ENCODE measurements around the gene SURF2. TPM values are rescaled to one million over a fixed set of nuclear protein-coding genes. Genes with fewer than 3 reads are reported as not detected.
"Not testable (repeated sequence)": the region's sequence is repeated elsewhere in the genome, so short reads cannot be mapped to it uniquely, and the experiment has no call there.

SURF2 gene
- total RNA-seq (10 to 100 TPM; 17.0 to 25.3 (median 24.9) TPM), total RNA-seq (10.6 to 28.7 (median 15.1) reads per million in 29 experiments)
- 15.4 TPM for total RNA-seq (2013)

GRCh38 chr9:133356391-133357091 is at the start of gene SURF2, which contains the start of gene SURF1:
Gene SURF2 (plus strand): TSS chr9:133356550. CDS start chr9:133356593, 43 bp downstream.
Gene SURF1 (minus strand): TSS chr9:133356487. CDS start chr9:133356453, 34 bp downstream.
- Mint-ChIP-seq H3K27ac (peak within 1 kb of the TSS; percentile 84 to 85), H3K9me3 (no peaks in the 10 kb centered on the region), H3K36me3 (peaks cover 20% of the 10 kb centered on the region), H3K27me3 (no peaks in the 10 kb centered on the region), H3K4me3 (peak within 1 kb of the TSS; percentile 82 to 87 (median 84)), H3K4me1 (peaks cover 25 to 47% (median 44%) of the 10 kb centered on the region in 3 donors)
- no peaks in the 10 kb centered on the region for H3K9me3 ChIP-seq
- H3K36me3 ChIP-seq (ENCODE audit: control insufficient read depth in 2 of 2, extremely low read depth in 1 of 2, insufficient read depth in 1 of 2, low read length in 1 of 2): peaks cover 17 to 65% of the 10 kb centered on the region in 2 donors
- H3K4me3 ChIP-seq (ENCODE audit: control insufficient read depth in 1 of 2, extremely low read depth in 1 of 2, low read length in 1 of 2): peak within 1 kb of the TSS; percentile 79 to 87
- H3K27me3 ChIP-seq (replicated peaks in 1 of 2; ENCODE audit: control insufficient read depth in 2 of 2, extremely low read depth in 1 of 2, insufficient read depth in 2 of 2, low read length in 1 of 2): no peaks in the 10 kb centered on the region
- ChIA-PET POLR2A (interaction anchor here (0.6 to 2.3 kb wide), 3 partner anchors 8 to 676 kb away, joined by 3 to 9 read pairs (median 6); no protein-coding TSS in a partner anchor), CTCF (interaction anchor here (0.7 to 2.8 kb wide), 4 partner anchors 8 to 171 kb away, joined by 3 to 16 read pairs (median 4); partner anchors contain the start of genes MED22 (in 1 of the 2) and RPL7A (in 1 of the 2))
- 1% methylated on average over 78 of the region's 78 CpGs for WGBS (ENCODE audit: insufficient coverage)
- ATAC-seq (replicated peaks in 1 of 4): peak; percentile 89 to 97 (median 94)
- peaks cover 9 to 51% of the 10 kb centered on the region in 2 experiments for H3K4me1 ChIP-seq (ENCODE audit: control insufficient read depth in 1 of 2, extremely low read depth in 1 of 2, insufficient read depth in 2 of 2, low read length in 2 of 2)
- peak within 1 kb of the TSS; percentile 36 for H3K27ac ChIP-seq (ENCODE audit: low read length)
- DNase-seq: peak; percentile 78 to 95 (median 88)

GRCh38 chr9:133307301-133307700 is 49.0 kb upstream of the SURF2 start:
- DNase-seq (no peak), ATAC-seq (replicated peaks in 1 of 4) (no peak)
- Histone ChIP-seq H3K36me3 (ENCODE audit: control insufficient read depth in 2 of 2, extremely low read depth in 1 of 2, insufficient read depth in 1 of 2, low read length in 1 of 2) (no peaks in the 10 kb centered on the region), H3K4me3 (ENCODE audit: control insufficient read depth in 1 of 2, extremely low read depth in 1 of 2, low read length in 1 of 2) (no peak overlapping the region), H3K4me1 (ENCODE audit: control insufficient read depth in 1 of 2, extremely low read depth in 1 of 2, insufficient read depth in 2 of 2, low read length in 2 of 2) (no peaks in the 10 kb centered on the region), H3K9me3 (no peaks in the 10 kb centered on the region), H3K27me3 (replicated peaks in 1 of 2; ENCODE audit: control insufficient read depth in 2 of 2, extremely low read depth in 1 of 2, insufficient read depth in 2 of 2, low read length in 1 of 2) (peaks cover 0 to 12% of the 10 kb centered on the region in 2 experiments), H3K27ac (ENCODE audit: low read length) (no peak overlapping the region)
- CTCF ChIA-PET: no interaction called here
- POLR2A ChIA-PET: no interaction called here
- H3K27ac Mint-ChIP-seq: no peak overlapping the region
- no peaks in the 10 kb centered on the region for H3K4me1 Mint-ChIP-seq
- H3K4me3 Mint-ChIP-seq: no peak overlapping the region
- no peaks in the 10 kb centered on the region for H3K36me3 Mint-ChIP-seq
- 75% methylated on average over 13 of the region's 16 CpGs for WGBS (ENCODE audit: insufficient coverage)
- H3K9me3 Mint-ChIP-seq: no peaks in the 10 kb centered on the region
- H3K27me3 Mint-ChIP-seq: peaks cover 27 to 29% of the 10 kb centered on the region in 2 donors

DNA sequence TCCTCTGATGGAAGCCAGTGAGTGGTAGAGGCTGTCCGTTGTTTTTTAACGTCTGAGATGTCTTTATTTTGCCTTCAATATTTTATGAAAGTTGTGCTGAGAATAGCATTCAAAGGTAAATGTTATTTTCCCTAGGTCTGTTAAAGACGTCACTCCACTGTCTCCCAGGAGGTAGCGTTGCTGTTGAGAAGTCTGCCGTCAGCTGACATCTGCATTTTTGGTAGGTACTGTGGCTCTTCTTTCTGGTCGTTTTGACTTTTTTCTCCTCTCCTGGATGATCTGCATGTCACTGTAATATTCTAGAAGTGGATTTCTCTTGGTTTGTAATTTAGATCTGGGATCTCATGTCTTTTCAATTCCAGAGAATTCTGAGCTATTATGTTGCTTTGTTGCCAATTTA is 46.7 kb upstream of the SURF2 start:
- Histone ChIP-seq H3K4me1 (ENCODE audit: control insufficient read depth in 1 of 2, extremely low read depth in 1 of 2, insufficient read depth in 2 of 2, low read length in 2 of 2) (no peaks in the 10 kb centered on the region), H3K4me3 (ENCODE audit: control insufficient read depth in 1 of 2, extremely low read depth in 1 of 2, low read length in 1 of 2) (no peak overlapping the region), H3K27ac (ENCODE audit: low read length) (no peak overlapping the region), H3K9me3 (no peaks in the 10 kb centered on the region), H3K27me3 (replicated peaks in 1 of 2; ENCODE audit: control insufficient read depth in 2 of 2, extremely low read depth in 1 of 2, insufficient read depth in 2 of 2, low read length in 1 of 2) (peaks cover 0 to 12% of the 10 kb centered on the region in 2 experiments), H3K36me3 (ENCODE audit: control insufficient read depth in 2 of 2, extremely low read depth in 1 of 2, insufficient read depth in 1 of 2, low read length in 1 of 2) (no peaks in the 10 kb centered on the region)
- POLR2A ChIA-PET: no interaction called here
- Mint-ChIP-seq H3K36me3 (no peaks in the 10 kb centered on the region), H3K4me3 (no peak overlapping the region), H3K4me1 (no peaks in the 10 kb centered on the region), H3K27me3 (peaks cover 27 to 29% of the 10 kb centered on the region in 2 donors), H3K9me3 (no peaks in the 10 kb centered on the region), H3K27ac (no peak overlapping the region)
- WGBS (ENCODE audit: insufficient coverage): 80% methylated on average over 2 of the region's 6 CpGs
- no peak for ATAC-seq (replicated peaks in 1 of 4)
- no peak for DNase-seq
- CTCF ChIA-PET: no interaction called here

GRCh38 chr9:133315997-133316396 is 40.4 kb upstream of the SURF2 start:
- no peak for ATAC-seq (replicated peaks in 1 of 4)
- DNase-seq: no peak
- Mint-ChIP-seq H3K4me1 (no peaks in the 10 kb centered on the region), H3K9me3 (no peaks in the 10 kb centered on the region), H3K27ac (no peak overlapping the region), H3K27me3 (peaks cover 0 to 3% of the 10 kb centered on the region in 2 donors), H3K36me3 (no peaks in the 10 kb centered on the region), H3K4me3 (no peak overlapping the region)
- POLR2A ChIA-PET: no interaction called here
- H3K9me3 ChIP-seq: no peaks in the 10 kb centered on the region
- no peaks in the 10 kb centered on the region for H3K36me3 ChIP-seq (ENCODE audit: control insufficient read depth in 2 of 2, extremely low read depth in 1 of 2, insufficient read depth in 1 of 2, low read length in 1 of 2)
- WGBS (ENCODE audit: insufficient coverage): no CpG with 5 or more reads among the region's 2 CpGs
- CTCF ChIA-PET: no interaction called here
- H3K4me1 ChIP-seq (ENCODE audit: control insufficient read depth in 1 of 2, extremely low read depth in 1 of 2, insufficient read depth in 2 of 2, low read length in 2 of 2): no peaks in the 10 kb centered on the region
- no peak overlapping the region for H3K4me3 ChIP-seq (ENCODE audit: control insufficient read depth in 1 of 2, extremely low read depth in 1 of 2, low read length in 1 of 2)
- H3K27me3 ChIP-seq (replicated peaks in 1 of 2; ENCODE audit: control insufficient read depth in 2 of 2, extremely low read depth in 1 of 2, insufficient read depth in 2 of 2, low read length in 1 of 2): peaks cover 0 to 14% of the 10 kb centered on the region in 2 experiments
- H3K27ac ChIP-seq (ENCODE audit: low read length): no peak overlapping the region

GRCh38 chr9:133317551-133317950 is 38.8 kb upstream of the SURF2 start:
- DNase-seq, CTCF ChIA-PET, POLR2A ChIA-PET: not testable (repeated sequence)

DNA sequence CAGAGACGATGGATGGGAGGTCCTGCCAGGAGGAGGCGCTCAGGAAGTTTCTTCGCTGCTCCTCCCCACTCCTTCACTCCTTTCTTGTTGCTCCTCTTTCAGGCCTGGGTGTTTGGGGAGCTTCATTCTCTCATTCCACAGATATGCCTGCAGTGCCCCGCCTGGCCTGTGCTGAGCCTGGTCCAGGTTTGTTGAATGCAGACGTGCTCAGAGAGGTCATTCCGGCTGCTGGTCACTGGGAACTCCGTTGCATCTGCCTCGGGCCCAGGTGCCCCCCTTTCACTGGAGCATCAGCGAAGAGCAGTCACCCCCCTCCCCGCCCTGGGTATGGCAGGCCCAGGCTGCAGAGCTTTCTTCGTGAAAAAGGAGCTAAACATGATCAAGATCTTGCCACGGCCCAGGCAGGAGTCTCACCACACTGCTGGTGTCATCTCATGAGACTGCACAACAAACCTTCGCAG is 35.9 kb upstream of the SURF2 start:
- Histone ChIP-seq H3K4me3 (ENCODE audit: control insufficient read depth in 1 of 2, extremely low read depth in 1 of 2, low read length in 1 of 2) (no peak overlapping the region), H3K36me3 (ENCODE audit: control insufficient read depth in 2 of 2, extremely low read depth in 1 of 2, insufficient read depth in 1 of 2, low read length in 1 of 2) (no peaks in the 10 kb centered on the region), H3K27ac (ENCODE audit: low read length) (no peak overlapping the region), H3K9me3 (no peaks in the 10 kb centered on the region), H3K27me3 (replicated peaks in 1 of 2; ENCODE audit: control insufficient read depth in 2 of 2, extremely low read depth in 1 of 2, insufficient read depth in 2 of 2, low read length in 1 of 2) (peaks cover 0 to 32% of the 10 kb centered on the region in 2 experiments), H3K4me1 (ENCODE audit: control insufficient read depth in 1 of 2, extremely low read depth in 1 of 2, insufficient read depth in 2 of 2, low read length in 2 of 2) (no peaks in the 10 kb centered on the region)
- no peak for ATAC-seq (replicated peaks in 1 of 4)
- POLR2A ChIA-PET: no interaction called here
- no peaks in the 10 kb centered on the region for H3K9me3 Mint-ChIP-seq
- no peak for DNase-seq
- CTCF ChIA-PET: no interaction called here
- H3K4me1 Mint-ChIP-seq: no peaks in the 10 kb centered on the region
- no peaks in the 10 kb centered on the region for H3K36me3 Mint-ChIP-seq
- H3K27me3 Mint-ChIP-seq: peaks cover 0 to 3% of the 10 kb centered on the region in 2 donors
- H3K27ac Mint-ChIP-seq: no peak overlapping the region
- H3K4me3 Mint-ChIP-seq: no peak overlapping the region
- 87% methylated on average over 10 of the region's 13 CpGs for WGBS (ENCODE audit: insufficient coverage)

More at GRCh38 chr9:133317551-133317950, 38.8 kb upstream of the SURF2 start:
- not testable (repeated sequence) for H3K27ac Mint-ChIP-seq; H3K4me3 ChIP-seq (ENCODE audit: control insufficient read depth in 1 of 2, extremely low read depth in 1 of 2, low read length in 1 of 2); H3K36me3 ChIP-seq (ENCODE audit: control insufficient read depth in 2 of 2, extremely low read depth in 1 of 2, insufficient read depth in 1 of 2, low read length in 1 of 2); H3K9me3 Mint-ChIP-seq; ATAC-seq (replicated peaks in 1 of 4); H3K9me3 ChIP-seq; H3K36me3 Mint-ChIP-seq; H3K27me3 Mint-ChIP-seq; H3K4me1 ChIP-seq (ENCODE audit: control insufficient read depth in 1 of 2, extremely low read depth in 1 of 2, insufficient read depth in 2 of 2, low read length in 2 of 2); H3K4me3 Mint-ChIP-seq; H3K4me1 Mint-ChIP-seq; H3K27ac ChIP-seq (ENCODE audit: low read length)
- H3K27me3 ChIP-seq (replicated peaks in 1 of 2; ENCODE audit: control insufficient read depth in 2 of 2, extremely low read depth in 1 of 2, insufficient read depth in 2 of 2, low read length in 1 of 2): peaks cover 0 to 23% of the 10 kb centered on the region in 2 experiments
- WGBS (ENCODE audit: insufficient coverage): 76% methylated on average over 2 of the region's 13 CpGs
